GM19463 (cell line): Measurements from ENCODE around the gene FOCAD.
A peak's percentile ranks its signal among the peaks of the same experiment; 100 is the strongest.

Source experiments
- ATAC-seq: cut with Tn5 transposase; IDR thresholded peaks from one replicate; pipeline ENCODE4 v1.9.1; 2021; ENCODE audit warnings: mild to moderate bottlenecking, moderate library complexity; ENCODE audit not compliant: unreplicated experiment

The FOCAD gene

GRCh38 chr9:20729523-20729922 lies 45.5 kb downstream of the FOCAD start:
- no peak for ATAC-seq

GRCh38 chr9:20732118-20732517 lies 48.1 kb downstream of the FOCAD start:
- no peak for ATAC-seq

- ATAC-seq = no peak
These were observed 50.2 kb downstream of the FOCAD start for GRCh38 chr9:20734275-20734674.

GRCh38 chr9:20740304-20740703 lies 56.2 kb downstream of the FOCAD start:
- no peak for ATAC-seq

GRCh38 chr9:20740929-20741582 lies 57.0 kb downstream of the FOCAD start:
- no peak for ATAC-seq

- no peak for ATAC-seq
These were observed 58.8 kb downstream of the FOCAD start for GRCh38 chr9:20742833-20743232.

GRCh38 chr9:20744036-20744630 lies 60.1 kb downstream of the FOCAD start:
- ATAC-seq = no peak

- ATAC-seq = no peak
These were observed 62.9 kb downstream of the FOCAD start for GRCh38 chr9:20746967-20747366.

- ATAC-seq = no peak
These were observed 65.6 kb downstream of the FOCAD start for GRCh38 chr9:20749496-20750198.

- ATAC-seq = no peak
These were observed 69.7 kb downstream of the FOCAD start for GRCh38 chr9:20753761-20754160.

- ATAC-seq = no peak
These were observed 70.5 kb downstream of the FOCAD start for GRCh38 chr9:20754556-20754955.

- ATAC-seq = no peak
These were observed 76.3 kb downstream of the FOCAD start for GRCh38 chr9:20760246-20760891.

- ATAC-seq = no peak
These were observed 86.9 kb downstream of the FOCAD start for GRCh38 chr9:20770947-20771346.

- no peak for ATAC-seq
These were observed 87.7 kb downstream of the FOCAD start for GRCh38 chr9:20771729-20772128.

- no peak for ATAC-seq
These were observed 91.6 kb downstream of the FOCAD start for GRCh38 chr9:20775683-20776082.

GRCh38 chr9:20781092-20781491 lies 97.0 kb downstream of the FOCAD start:
- no peak for ATAC-seq

GRCh38 chr9:20782289-20782688 lies 98.2 kb downstream of the FOCAD start:
- ATAC-seq = no peak

GRCh38 chr9:20783057-20784038 lies 99.3 kb downstream of the FOCAD start:
- ATAC-seq = peak; percentile 53

GRCh38 chr9:20784196-20784595 lies 100.1 kb downstream of the FOCAD start:
- ATAC-seq = no peak

- ATAC-seq = no peak
These were observed 102.7 kb downstream of the FOCAD start for GRCh38 chr9:20786807-20787206.
